ENCODE results near the gene OR6N2.

- no peak for TF ChIP-seq CTCF (IDR thresholded peaks at IDR 0.05; ENCODE audit: insufficient read depth, low read length)
- no peak for TF ChIP-seq REST (IDR thresholded peaks at IDR 0.05; ENCODE audit: insufficient replicate concordance, low read depth)
Observed at GRCh38 chr1:158819461-158820443, 38.7 kb upstream of the OR6N2 start.
